ENCODE measurements around the gene CDA. TPM values are rescaled to one million over a fixed set of nuclear protein-coding genes. Genes with fewer than 3 reads are reported as not detected.
A peak's percentile ranks its signal among the peaks of the same experiment; 100 is the strongest.

The CDA gene
- total and polyA plus RNA-seq, 9 of the 15 experiments (the other 6 are each of a cell fraction or from before 2014, with no cell fraction given): not detected

DNA sequence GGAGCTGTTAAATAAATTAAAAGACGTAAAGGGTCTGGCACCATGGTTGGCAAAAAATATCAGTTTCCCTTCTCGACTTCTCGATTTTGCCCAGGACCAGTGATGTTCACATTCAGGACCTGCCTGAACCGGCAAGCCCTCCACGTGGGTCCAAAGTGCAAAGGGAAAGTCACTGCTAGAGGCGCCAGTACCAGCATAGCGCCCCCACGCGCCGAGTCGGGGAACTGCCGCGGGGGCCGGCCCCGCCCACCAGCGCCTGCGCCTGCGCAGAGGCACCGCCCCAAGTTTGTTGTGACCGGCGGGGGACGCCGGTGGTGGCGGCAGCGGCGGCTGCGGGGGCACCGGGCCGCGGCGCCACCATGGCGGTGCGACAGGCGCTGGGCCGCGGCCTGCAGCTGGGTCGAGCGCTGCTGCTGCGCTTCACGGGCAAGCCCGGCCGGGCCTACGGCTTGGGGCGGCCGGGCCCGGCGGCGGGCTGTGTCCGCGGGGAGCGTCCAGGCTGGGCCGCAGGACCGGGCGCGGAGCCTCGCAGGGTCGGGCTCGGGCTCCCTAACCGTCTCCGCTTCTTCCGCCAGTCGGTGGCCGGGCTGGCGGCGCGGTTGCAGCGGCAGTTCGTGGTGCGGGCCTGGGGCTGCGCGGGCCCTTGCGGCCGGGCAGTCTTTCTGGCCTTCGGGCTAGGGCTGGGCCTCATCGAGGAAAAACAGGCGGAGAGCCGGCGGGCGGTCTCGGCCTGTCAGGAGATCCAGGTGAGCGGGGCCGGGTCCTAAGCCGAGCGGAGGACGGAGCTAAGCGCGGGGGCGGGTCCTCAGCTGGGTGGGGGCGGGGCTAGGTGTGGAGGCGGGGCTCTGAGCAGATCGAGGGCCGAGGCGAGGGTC, 44.5 kb downstream of the CDA start, which contains the start of gene PINK1 (continued):
- TF ChIP-seq, protein P1, sequence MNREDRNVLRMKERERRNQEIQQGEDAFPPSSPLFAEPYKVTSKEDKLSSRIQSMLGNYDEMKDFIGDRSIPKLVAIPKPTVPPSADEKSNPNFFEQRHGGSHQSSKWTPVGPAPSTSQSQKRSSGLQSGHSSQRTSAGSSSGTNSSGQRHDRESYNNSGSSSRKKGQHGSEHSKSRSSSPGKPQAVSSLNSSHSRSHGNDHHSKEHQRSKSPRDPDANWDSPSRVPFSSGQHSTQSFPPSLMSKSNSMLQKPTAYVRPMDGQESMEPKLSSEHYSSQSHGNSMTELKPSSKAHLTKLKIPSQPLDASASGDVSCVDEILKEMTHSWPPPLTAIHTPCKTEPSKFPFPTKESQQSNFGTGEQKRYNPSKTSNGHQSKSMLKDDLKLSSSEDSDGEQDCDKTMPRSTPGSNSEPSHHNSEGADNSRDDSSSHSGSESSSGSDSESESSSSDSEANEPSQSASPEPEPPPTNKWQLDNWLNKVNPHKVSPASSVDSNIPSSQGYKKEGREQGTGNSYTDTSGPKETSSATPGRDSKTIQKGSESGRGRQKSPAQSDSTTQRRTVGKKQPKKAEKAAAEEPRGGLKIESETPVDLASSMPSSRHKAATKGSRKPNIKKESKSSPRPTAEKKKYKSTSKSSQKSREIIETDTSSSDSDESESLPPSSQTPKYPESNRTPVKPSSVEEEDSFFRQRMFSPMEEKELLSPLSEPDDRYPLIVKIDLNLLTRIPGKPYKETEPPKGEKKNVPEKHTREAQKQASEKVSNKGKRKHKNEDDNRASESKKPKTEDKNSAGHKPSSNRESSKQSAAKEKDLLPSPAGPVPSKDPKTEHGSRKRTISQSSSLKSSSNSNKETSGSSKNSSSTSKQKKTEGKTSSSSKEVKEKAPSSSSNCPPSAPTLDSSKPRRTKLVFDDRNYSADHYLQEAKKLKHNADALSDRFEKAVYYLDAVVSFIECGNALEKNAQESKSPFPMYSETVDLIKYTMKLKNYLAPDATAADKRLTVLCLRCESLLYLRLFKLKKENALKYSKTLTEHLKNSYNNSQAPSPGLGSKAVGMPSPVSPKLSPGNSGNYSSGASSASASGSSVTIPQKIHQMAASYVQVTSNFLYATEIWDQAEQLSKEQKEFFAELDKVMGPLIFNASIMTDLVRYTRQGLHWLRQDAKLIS (CRISPR knock-in tag; IDR thresholded peaks at IDR 0.05): no peak
- peak; percentile 65 for TF ChIP-seq EGR1 (conservative IDR thresholded peaks at IDR 0.05)
- peak; percentile 51 to 80; a peak in 2 of 4 replicates for TF ChIP-seq ZNF639 (CRISPR knock-in tag; conservative IDR thresholded peaks at IDR 0.05 in 1 of 2, IDR thresholded peaks at IDR 0.05 in 1 of 2)
- TF ChIP-seq ZNF280B (CRISPR knock-in tag; IDR thresholded peaks at IDR 0.05): no peak
- 0 out of 2 replicates have a peak, but pooled peaks have one; percentile 1 for TF ChIP-seq MAFK (IDR thresholded peaks at IDR 0.05; ENCODE audit: low read length)
- TF ChIP-seq MTA2 (IDR thresholded peaks at IDR 0.05; ENCODE audit: low read depth): no peak
- TF ChIP-seq ZBTB2 (IDR thresholded peaks at IDR 0.05): peak; percentile 80
- TF ChIP-seq, protein P2, sequence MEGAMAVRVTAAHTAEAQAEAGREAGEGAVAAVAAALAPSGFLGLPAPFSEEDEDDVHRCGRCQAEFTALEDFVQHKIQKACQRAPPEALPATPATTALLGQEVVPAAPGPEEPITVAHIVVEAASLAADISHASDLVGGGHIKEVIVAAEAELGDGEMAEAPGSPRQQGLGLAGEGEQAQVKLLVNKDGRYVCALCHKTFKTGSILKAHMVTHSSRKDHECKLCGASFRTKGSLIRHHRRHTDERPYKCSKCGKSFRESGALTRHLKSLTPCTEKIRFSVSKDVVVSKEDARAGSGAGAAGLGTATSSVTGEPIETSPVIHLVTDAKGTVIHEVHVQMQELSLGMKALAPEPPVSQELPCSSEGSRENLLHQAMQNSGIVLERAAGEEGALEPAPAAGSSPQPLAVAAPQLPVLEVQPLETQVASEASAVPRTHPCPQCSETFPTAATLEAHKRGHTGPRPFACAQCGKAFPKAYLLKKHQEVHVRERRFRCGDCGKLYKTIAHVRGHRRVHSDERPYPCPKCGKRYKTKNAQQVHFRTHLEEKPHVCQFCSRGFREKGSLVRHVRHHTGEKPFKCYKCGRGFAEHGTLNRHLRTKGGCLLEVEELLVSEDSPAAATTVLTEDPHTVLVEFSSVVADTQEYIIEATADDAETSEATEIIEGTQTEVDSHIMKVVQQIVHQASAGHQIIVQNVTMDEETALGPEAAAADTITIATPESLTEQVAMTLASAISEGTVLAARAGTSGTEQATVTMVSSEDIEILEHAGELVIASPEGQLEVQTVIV (CRISPR knock-in tag; IDR thresholded peaks at IDR 0.05; ENCODE audit: borderline replicate concordance): 0 out of 2 replicates have a peak, but pooled peaks have one; percentile 30
- 0 out of 2 replicates have a peak, but pooled peaks have one; percentile 50 for TF ChIP-seq ZBTB1 (CRISPR knock-in tag; IDR thresholded peaks at IDR 0.05; ENCODE audit: borderline replicate concordance, low read depth)
- TF ChIP-seq FOXP1 (CRISPR knock-in tag; IDR thresholded peaks at IDR 0.05): 0 out of 2 replicates have a peak, but pooled peaks have one; percentile 41
- TF ChIP-seq ZNF24 (IDR thresholded peaks at IDR 0.05): peak; percentile 0; the same call in 1 of the 2 replicates
- peak; percentile 84 for TF ChIP-seq USF1 (CRISPR knock-in tag; IDR thresholded peaks at IDR 0.05)
- TF ChIP-seq MAZ (CRISPR knock-in tag; conservative IDR thresholded peaks at IDR 0.05 in 1 of 2, IDR thresholded peaks at IDR 0.05 in 1 of 2): peak; percentile 76 to 90
- 0 out of 2 replicates have a peak, but pooled peaks have one; percentile 12 for TF ChIP-seq HLTF (IDR thresholded peaks at IDR 0.05)
